ENCODE results near the gene COL6A2. TPM values are rescaled to one million over a fixed set of nuclear protein-coding genes. Genes with fewer than 3 reads are reported as not detected.
A peak's percentile ranks its signal among the peaks of the same experiment; 100 is the strongest.

The COL6A2 gene
- total RNA-seq, 1 donor from 2014 or later, result 20.5 TPM

GRCh38 chr21:46115441-46116188, 17.7 kb downstream of the COL6A2 start:
- no peak for ATAC-seq

DNA sequence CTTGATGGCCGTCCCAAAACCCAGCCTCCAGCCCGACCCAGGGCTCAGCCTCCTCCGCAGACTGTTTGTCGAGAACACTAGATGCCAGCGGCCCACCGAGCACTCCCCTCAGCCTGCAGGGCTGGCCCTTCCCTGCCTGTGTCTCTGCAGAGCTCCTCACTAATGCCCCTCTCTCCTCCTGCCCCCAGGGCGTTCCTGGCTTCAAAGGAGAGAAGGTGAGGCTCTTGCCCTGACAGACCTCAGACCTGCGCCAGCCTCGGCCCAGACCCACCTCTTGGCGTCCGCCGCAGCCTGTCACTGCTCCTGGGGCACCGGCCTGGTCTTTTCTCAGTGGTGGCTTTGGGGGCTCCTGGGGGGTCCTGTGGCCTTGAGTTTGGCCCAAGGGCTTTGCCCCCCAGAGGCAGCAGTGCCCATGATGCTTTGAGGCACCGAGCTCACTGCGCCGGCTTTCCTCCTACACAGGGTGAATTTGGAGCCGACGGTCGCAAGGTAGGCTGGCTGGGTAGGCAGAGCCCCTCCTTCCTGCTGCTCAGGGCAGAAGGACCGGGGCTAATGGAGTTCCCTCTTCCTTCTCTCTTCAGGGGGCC, 18.4 kb downstream of the COL6A2 start:
- no peak for ATAC-seq

GRCh38 chr21:46116776-46117585, 19.1 kb downstream of the COL6A2 start:
- no peak for ATAC-seq

DNA sequence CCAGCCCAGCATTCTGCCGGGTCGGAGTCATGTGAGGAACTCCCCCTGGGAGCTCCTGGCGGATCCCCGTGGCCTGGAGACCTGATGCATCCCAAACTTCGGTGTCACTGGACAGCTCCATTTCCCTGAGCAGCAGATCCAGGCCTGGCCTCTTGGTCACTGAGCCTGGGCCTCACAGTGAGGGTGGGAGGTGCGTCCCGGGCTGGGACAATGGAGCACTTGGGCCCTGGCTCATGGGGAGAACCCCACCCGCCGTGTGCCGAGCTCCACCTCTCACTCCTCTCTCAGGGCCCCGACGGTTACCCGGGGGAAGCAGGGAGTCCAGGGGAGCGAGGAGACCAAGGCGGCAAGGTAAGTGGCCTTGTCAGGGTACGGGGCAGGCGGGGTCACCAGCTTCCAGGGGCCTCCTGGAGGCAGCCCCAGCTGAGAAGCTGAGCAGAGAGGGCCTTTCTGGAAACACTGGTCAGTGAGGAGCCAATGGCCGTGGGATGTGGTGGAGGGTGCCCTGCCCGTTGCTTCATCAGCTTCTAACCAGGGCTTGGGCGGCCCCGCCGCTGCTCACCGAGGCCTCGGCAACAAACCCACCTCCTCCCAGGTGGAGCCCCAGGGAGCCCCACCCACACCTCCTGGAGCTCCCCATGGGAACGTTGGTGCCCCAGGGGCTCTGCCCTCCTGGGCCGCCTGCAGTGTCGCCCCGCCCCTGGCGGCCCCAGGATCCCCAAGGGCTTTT, 19.8 kb downstream of the COL6A2 start:
- ATAC-seq, result no peak

GRCh38 chr21:46118316-46119143, 20.6 kb downstream of the COL6A2 start:
- no peak for ATAC-seq

DNA sequence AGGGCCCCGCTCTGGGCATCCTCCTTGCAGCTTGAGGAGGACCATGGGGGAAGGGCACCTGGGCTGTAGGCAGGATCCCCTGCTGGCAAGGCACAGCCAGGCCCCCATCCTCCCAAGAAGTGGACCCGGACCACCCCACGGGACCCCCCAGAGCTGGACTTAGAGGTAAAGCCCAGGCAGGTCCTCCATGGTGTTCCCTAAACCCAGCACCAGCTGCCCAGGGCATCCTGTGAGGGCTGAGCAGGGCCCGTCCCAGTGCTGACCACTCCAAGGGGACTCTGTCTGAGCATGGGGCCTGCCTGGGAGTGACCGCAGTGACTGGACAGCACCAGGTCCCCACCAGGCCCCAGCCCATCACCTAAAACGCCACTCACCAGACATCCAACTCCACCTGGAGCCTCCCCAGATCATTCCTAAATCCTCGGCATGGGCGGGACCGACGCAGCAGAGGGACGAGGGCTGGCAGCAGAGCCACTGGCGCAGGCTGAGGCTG, 21.3 kb downstream of the COL6A2 start:
- ATAC-seq, result no peak

DNA sequence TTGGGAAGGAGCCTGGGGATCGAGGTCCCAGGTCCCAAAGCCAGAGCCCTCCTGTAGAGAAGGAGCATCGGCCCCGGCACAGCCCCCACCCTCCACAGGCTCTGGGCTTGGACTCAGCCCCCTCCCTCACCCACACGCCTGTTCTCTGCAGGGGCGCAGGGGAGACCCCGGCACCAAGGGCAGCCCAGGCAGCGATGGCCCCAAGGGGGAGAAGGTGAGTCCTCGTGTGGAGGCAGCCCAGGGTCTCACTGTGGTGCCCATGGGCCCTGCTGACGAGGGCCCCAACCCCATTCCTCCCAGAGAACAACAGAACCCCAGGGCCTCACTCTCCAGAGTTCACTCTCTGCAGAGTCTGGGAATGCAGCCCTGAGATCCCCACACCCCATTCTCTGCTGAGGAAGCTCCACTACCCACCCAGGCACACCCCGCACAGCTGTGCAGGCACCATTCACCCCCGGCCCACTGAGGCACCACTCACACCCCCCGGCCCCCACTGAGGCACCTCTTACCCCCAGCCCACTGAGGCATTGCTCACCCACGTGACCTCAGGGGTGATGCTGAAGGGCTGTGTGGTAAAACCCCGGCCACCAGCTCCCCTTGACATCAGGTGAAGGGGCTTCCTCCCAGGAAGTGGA, 21.8 kb downstream of the COL6A2 start:
- ATAC-seq, result no peak

DNA sequence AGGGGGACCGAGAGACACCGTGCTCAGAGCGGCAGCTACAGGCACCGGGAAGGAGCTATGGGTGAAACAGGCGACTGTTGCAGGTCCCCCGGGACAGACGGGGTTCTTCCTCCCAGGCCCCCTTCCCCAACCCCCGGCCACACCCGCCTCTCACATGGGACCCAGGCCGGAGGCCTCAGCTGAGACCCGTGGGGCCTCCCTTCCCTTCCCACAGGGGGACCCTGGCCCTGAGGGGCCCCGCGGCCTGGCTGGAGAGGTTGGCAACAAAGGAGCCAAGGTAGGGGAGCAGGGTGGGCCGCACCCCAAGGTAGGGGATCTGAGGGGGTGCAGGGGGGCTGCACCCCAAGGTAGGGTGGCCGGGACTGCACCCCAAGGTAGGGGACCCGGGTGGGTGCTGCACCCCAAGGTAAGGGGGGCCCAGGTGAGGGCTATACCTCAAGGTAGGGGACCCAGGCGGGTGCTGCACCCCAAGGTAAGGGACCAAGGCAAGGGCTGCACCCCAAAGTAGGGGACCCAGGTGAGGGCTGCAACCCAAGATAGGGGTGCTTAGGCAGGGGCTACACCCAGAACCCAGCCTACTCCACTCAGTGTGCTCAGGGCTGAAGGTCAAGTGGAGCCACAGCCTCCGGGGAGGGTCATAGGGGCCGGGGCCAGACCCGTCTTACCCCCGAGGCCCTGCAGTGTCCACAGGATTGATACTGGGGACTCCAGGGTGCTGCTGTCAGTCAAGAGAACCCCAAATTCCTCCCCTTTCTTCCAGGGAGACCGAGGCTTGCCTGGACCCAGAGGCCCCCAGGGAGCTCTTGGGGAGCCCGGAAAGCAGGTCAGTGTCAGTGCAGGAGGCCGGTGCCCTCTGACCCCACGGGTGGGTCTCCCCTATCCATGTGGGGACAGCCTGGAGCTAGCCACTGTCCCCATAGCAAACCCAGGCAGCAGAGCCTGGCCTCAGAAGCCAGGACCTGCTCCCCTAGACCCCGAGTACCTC, 22.7 kb downstream of the COL6A2 start:
- no peak for ATAC-seq

- no peak for ATAC-seq
Observed at GRCh38 chr21:46121286-46122221, 23.6 kb downstream of the COL6A2 start.

DNA sequence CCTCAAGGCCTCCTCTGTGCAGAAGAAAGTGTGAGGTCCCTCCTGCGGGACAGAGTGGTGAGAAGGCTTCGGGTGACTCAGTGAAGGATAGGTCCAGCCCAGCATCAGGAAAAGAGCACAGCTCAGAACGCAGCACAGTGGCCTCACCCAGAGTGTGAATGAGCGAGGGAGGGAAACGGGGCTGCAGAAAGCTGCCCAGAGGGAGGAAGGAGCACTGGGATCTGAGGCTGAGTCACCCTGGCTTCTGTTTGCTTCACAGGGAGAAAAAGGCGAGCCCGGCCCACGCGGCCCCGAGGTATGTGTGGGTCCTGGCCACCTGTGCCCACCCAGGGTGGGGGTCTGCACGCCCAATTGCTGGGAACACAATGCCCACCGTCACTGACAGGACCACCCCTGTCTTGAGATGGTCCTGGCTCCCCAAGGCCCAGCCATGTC, 24.3 kb downstream of the COL6A2 start:
- ATAC-seq, result peak; percentile 46

DNA sequence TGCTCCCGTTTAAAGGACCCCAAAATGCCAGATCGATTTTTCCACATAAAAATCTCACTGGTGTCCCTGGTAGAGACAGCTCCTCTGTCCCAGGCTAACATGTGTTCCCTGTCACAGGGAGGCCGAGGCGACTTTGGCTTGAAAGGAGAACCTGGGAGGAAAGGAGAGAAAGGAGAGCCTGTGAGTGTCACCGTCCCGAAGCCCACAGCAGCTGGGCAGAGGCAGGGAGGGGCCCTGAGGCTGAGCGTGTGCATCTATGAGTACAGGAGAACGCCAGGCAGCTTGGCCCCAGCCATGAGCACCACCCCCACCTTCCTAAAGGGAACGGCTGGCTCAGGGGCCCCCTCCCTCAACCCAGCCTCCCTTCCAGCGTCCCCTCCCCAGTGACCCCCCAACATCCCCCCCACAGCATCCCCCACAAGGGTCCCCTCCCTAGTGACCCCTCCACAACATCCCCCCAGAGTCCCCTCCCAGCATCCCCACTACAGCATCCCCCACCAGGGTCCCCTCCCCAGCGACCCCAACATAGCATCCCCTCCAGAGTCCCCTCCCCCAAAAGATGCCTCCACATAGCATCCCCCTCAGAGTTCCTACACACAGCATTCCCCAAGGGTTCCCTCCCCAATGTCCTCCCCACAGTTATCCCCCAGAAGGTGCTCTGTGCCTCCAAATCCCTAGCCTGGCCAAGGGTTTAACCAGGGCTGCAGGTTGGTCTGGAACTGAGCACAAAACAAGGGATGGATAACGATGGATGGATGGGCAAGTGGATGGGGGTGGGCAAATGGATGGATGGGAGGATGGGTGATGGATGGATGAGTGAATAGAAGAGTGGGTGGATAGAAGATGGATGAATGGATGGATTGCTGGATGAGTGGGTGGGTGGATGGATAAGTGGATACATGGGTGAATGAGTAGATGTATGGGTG, 25.1 kb downstream of the COL6A2 start:
- ATAC-seq, result no peak

GRCh38 chr21:46124083-46124925, 26.4 kb downstream of the COL6A2 start:
- ATAC-seq, result no peak

DNA sequence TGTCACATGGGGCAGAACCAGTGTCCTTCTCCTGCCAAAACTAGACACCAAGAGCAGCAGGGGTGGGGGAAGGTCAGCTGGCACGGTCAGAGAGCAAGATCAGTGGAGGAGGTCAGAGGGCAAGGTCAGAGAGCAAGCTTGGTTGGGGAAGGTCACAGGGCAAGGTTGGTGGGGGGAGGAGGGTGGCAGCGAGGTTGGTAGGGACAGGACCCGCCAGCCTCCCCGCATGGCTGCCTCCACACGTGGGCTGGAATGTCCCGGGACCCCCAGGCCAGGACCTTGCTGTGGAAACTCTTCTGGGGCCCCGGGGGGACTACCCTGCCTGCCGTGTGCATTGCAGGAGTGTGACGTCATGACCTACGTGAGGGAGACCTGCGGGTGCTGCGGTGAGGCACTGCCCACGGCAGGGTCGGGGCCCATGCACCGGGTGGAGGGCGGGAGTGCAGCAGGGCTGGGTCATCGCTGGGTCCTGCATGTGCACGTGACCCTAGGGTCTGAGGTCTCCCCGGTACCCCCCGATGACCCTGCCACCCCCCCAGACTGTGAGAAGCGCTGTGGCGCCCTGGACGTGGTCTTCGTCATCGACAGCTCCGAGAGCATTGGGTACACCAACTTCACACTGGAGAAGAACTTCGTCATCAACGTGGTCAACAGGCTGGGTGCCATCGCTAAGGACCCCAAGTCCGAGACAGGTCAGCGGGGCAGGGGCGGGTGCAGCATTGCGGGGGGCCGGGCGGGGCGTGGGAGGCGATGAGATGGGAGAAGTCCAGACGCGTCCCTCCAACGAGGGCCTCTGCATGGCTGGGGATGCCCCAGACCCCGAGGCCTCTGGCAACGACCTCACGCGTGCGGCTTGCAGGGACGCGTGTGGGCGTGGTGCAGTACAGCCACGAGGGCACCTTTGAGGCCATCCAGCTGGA, 27.3 kb downstream of the COL6A2 start:
- ATAC-seq, result no peak

- no peak for ATAC-seq
Observed at GRCh38 chr21:46125846-46126301, 28.0 kb downstream of the COL6A2 start.
